Kidney epithelial cell (primary cell): ENCODE results near the gene TRIM54. TPM values are rescaled to one million over a fixed set of nuclear protein-coding genes. Genes with fewer than 3 reads are reported as not detected.

Source experiments
- DNase-seq: peaks from one replicate; pipeline ENCODE4 v3.0.0-alpha.2; 2010; ENCODE audit warnings: low read depth
- H3K27me3 ChIP-seq: 2 replicates; pipeline ENCODE4 v1.6.0; 2011; ENCODE audit warnings: low read length; ENCODE audit not compliant: control insufficient read depth, insufficient read depth
- H3K36me3 ChIP-seq: 2 replicates; pipeline ENCODE4 v1.5.1; 2011; ENCODE audit warnings: low read length; ENCODE audit not compliant: control insufficient read depth, insufficient read depth
- H3K4me3 ChIP-seq: 2 replicates; pipeline ENCODE4 v1.5.1; 2011; ENCODE audit warnings: low read depth, mild to moderate bottlenecking, control low read depth, low read length
- total RNA-seq: library from RNA; depleted of rRNA; stranded (reverse); fragments of >200 nt; gene quantifications from 2 replicates; pipeline ENCODE4 v1.2.3, GENCODE V29; 2015
- TF ChIP-seq, protein P1 (sequence below): IDR thresholded peaks from 2 replicates; pipeline ENCODE4 v1.5.1; 2011; ENCODE audit warnings: mild to moderate bottlenecking, moderate library complexity, low read length, control low read depth, inconsistent platforms; ENCODE audit not compliant: insufficient read depth, poor library complexity, severe bottlenecking

The TRIM54 gene
- total RNA-seq, 1 donor from 2014 or later = 0.33 TPM

DNA sequence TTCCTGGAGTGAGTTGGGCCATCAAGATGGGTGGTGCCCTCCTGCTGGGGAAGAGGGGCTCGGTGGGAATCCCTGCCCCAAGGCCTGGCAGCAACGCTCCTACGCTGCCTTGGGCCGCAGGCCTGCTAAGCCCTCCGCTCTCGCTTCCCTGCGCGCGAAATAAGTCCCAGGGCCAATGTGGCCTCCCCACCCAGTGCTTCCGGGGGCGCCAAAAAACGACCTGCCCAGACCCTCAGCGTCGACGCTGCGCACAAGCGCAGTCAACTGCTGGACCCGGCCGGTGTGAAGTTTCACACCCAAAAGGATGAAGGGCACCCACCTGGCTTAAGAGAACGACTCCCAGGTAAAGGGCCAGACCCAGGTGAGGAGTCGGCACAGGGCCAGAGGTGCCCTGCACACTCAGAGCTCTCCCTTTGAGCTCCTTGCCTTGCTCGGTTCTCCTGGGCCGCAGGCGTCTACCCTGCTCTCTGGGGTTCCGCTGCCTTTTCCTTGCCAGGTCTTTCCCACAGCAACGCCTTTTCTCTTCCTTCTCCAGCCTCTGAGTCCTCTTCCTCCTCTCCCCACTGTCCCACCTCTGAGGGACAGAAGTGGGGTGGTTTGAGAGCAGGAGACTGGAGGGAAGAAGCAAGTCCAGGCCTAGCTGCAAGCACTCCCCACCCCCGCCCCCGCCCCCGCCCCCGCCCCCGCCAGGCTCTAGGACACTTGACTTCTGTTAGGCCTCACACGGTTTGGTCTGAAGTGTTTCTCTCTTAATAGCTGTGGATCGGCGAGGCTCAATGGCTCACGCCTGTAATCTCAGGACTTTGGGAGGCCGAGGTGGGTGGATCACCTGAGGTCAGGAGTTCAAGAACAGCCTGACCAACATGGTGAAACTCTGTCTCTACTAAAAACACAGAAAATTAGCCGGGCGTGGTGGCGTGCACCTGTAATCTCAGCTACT is 6.7 kb upstream of the TRIM54 start, which contains the start of gene DNAJC5G:
Gene DNAJC5G (plus strand): TSS at position 223 of the 940 bp plus-strand sequence. CDS start 1,296 bp downstream, outside the sequence.
- no peak for DNase-seq
- Histone ChIP-seq H3K36me3 (no peaks in the 10 kb centered on the region), H3K27me3 (peaks cover 22% of the 10 kb centered on the region), H3K4me3 (no peak within 1 kb of the TSS)
- TF ChIP-seq, protein P1, sequence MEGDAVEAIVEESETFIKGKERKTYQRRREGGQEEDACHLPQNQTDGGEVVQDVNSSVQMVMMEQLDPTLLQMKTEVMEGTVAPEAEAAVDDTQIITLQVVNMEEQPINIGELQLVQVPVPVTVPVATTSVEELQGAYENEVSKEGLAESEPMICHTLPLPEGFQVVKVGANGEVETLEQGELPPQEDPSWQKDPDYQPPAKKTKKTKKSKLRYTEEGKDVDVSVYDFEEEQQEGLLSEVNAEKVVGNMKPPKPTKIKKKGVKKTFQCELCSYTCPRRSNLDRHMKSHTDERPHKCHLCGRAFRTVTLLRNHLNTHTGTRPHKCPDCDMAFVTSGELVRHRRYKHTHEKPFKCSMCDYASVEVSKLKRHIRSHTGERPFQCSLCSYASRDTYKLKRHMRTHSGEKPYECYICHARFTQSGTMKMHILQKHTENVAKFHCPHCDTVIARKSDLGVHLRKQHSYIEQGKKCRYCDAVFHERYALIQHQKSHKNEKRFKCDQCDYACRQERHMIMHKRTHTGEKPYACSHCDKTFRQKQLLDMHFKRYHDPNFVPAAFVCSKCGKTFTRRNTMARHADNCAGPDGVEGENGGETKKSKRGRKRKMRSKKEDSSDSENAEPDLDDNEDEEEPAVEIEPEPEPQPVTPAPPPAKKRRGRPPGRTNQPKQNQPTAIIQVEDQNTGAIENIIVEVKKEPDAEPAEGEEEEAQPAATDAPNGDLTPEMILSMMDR = no peak

DNA sequence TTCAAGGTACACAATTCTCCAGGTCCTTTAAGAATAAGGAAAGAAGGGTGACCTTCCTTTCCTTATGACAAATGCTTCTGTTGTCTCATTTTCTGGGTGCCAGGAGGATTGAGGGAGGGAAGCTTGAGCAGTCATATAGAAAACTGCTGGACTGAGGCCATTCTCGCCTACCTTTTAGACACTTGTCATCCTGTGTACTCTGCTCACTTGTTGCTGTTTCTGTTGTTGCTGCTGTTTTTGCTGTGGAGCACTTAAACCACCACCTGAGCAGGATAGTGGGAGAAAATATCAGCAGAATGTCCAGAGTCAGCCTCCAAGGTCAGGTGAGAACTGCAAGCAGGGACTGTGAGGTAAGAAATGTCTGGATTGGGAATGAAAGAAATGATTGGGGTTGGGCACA is 4.2 kb upstream of the TRIM54 start:
- TF ChIP-seq, protein P1 = no peak
- H3K27me3 ChIP-seq = peaks cover 24% of the 10 kb centered on the region
- H3K4me3 ChIP-seq = no peak overlapping the region
- no peaks in the 10 kb centered on the region for H3K36me3 ChIP-seq
- DNase-seq = no peak

DNA sequence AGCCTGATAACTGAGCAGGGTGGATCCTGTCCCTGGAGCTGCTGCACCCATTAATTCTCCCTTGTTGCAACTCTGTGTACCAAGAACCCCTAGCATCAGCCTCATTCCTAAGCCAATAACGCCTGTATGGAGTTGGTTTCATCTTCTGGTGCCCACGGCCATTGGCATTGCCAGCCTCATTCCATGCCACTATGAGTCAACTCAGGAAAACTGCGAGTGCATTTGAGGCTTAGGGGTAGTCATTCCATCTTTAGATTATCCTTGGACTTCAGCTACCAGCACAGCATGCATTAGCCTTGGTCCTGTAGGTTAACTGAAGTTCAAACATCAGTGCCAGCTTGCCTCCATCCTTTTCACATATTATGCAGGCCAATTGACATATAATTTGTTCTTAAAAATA is 1.4 kb upstream of the TRIM54 start:
- Histone ChIP-seq H3K27me3 (peaks cover 17% of the 10 kb centered on the region), H3K36me3 (no peaks in the 10 kb centered on the region), H3K4me3 (no peak overlapping the region)
- TF ChIP-seq, protein P1 = no peak
- no peak for DNase-seq

DNA sequence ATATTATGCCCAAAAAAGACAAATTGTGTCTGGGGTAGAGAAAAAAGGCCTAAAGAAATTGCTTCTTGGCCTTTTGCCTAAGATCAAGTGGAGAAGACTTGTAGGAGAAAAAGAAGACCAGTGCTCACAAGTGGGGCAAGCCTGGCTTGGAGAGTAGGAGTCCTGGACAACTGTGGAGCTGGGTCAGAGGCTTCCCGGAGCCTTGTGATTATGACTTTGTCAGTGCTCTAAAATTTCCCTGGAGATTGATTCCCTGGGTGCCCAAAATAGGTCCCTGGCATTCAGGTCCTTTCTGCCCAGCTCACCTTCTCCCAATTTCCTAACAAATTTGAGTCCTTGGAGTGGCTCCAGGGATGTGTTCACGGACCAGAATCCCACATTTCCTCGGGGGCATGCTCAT is 787 bp upstream of the TRIM54 start:
- H3K36me3 ChIP-seq = no peaks in the 10 kb centered on the region
- H3K27me3 ChIP-seq = peaks cover 17% of the 10 kb centered on the region
- DNase-seq = no peak
- TF ChIP-seq, protein P1 = no peak
- no peak overlapping the region for H3K4me3 ChIP-seq

DNA sequence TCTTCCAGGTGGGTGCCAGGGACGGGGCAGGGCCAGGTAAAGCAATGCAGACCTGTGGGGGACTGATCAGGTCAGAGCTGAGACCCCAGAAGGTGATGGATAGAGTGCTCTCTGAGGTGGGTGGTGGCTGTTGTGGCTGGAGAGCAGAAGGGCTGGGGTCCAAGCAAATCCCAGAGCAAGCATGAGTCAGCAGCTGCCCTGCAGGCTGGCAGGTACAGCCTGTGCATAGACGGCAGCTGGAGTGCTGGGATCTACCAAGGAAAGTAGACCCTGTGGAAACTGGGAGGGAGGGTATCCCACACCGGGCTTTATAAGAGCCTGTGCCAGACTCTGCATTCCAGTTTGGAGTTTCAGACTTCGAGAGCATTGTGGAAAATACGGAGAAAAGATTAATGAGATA is 663 bp downstream of the TRIM54 start:
- DNase-seq = no peak
- peaks cover 13% of the 10 kb centered on the region for H3K27me3 ChIP-seq
- TF ChIP-seq, protein P1 = no peak

More for the DNA sequence above, 663 bp downstream of the TRIM54 start:
- Histone ChIP-seq H3K36me3 (no peaks in the 10 kb centered on the region), H3K4me3 (no peak overlapping the region)
